ENCODE data around the gene AQP12B.

The AQP12B gene

DNA sequence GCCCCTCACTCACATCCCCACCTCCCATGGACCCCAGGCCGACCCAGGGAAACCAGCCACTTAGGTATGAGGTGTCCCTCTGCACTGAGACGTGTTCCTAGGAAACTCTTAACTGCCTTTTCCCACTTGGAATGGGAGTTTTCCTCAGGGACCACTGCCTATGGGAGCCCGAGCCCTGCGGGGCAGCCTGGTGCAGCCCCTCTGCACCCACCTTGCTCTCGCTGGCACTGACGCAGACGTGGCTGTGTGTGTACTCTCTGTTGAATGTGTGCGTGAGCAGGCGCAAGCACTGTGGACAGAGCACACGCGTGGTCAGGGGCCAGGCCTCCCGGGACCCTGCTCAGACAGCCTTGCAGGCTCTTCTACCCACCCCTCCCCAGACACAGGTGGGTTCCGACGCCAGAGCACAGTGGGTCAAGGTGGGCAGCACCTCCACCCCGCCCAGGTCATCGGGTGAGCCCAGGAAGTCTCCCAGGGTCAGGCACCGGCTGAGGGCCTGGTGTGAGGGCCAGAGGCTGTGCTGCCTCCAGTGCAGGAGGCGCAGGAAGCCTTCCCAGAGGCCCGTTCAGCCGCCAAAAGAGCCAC lies 39.0 kb upstream of the AQP12B start:
- Mint-ChIP-seq H3K4me3 (no peak overlapping the region), H3K27ac (no peak overlapping the region), H3K36me3 (no peaks in the 10 kb centered on the region), H3K4me1 (no peaks in the 10 kb centered on the region), H3K9me3 (no peaks in the 10 kb centered on the region)
- no peak for ATAC-seq
- no peak for DNase-seq (ENCODE audit: low spot score in 2 of 2)

DNA sequence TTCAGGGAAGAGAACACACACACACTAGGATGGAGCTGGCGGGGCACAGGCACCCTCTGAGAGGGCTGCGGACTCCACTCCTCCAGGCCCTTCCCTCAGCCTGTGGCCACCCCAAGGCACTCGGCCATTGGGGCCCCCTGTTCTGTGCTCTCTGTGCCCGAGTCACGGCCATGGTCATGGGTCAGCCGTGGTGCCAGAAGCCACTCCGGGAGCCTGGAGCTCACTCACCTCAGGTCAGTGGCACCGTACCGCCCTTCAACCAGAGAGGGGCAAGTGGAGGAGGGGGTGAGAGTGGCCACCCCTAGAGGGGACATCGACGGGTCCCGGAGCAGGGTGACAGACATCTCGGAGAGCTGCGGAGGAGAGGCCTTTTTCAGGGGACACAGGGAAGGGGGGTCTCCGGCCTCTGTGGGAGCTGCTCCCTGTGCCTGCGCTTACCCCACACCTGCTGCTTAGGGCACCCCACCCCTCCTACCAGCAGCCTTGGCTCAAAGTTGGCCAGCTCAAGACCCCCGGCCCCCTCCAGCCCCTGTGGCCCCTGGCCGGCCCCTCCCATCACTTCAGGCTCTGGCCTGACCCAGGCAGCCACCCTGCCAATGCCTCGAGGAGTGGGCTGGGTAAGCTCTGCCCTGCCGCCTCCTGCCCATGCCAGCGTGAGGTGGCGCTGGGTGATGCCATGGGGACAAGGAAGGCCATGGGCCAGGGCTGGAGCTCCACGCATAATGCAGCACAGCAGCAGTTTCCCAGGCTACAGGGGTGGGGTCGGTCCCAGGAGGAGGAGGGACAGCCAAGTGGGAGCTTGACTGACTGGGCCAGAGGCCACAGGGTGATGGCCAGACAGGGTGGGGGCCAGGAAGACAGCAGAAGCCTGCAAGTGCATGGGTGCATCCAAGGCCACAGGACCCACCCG lies 38.3 kb upstream of the AQP12B start:
- no peak for ATAC-seq

DNA sequence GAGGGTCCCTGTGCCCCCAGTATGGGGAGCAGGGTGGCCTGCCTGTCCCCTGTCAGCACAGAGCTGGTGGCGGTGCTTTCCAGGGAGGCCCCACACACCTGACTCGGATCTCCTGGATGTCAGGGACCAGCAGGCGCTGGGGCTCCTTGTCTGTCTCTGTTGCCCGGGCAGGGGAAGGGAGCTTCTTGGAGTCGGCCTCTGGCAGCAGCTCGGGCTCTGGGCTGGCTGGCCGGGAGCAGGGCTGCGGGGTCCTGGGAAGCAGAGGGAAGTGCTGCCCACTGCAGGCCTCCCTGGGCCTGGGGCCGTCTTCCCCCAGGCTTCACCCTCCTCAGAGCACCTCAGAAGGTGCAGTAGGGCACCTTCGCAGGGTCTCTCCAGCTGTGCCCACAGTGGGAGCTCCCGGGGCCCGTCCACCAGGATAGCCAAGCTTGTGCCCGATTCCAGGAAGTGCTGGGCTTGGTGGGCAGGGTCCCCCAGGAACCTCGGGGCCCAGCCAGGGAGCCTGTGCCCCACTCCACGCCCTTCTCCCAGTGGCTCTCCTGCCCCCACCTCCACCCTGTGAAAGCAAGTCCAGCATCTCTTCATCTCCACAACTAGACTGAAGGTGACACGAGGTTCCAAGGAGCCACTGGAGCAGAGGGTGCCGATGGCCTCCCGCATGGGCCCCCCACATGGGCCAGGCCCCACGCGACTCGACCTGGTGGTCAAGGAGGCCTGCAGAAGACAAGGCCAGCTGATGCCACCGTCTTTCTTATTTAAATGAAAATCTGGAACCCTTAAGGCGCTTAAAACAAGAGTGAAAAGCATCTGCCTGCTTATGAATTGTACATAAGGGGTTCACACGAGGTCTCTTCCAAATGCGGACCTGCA lies 37.2 kb upstream of the AQP12B start:
- no peaks in the 10 kb centered on the region for H3K4me1 Mint-ChIP-seq
- H3K36me3 Mint-ChIP-seq, result no peaks in the 10 kb centered on the region

More for the DNA sequence above, 38.3 kb upstream of the AQP12B start:
- no peaks in the 10 kb centered on the region for H3K4me1 Mint-ChIP-seq
- no peaks in the 10 kb centered on the region for H3K9me3 Mint-ChIP-seq
- DNase-seq (ENCODE audit: low spot score in 2 of 2), result no peak
- H3K27ac Mint-ChIP-seq, result peak overlapping the region; percentile 4
- no peak overlapping the region for H3K4me3 Mint-ChIP-seq
- no peaks in the 10 kb centered on the region for H3K36me3 Mint-ChIP-seq

DNA sequence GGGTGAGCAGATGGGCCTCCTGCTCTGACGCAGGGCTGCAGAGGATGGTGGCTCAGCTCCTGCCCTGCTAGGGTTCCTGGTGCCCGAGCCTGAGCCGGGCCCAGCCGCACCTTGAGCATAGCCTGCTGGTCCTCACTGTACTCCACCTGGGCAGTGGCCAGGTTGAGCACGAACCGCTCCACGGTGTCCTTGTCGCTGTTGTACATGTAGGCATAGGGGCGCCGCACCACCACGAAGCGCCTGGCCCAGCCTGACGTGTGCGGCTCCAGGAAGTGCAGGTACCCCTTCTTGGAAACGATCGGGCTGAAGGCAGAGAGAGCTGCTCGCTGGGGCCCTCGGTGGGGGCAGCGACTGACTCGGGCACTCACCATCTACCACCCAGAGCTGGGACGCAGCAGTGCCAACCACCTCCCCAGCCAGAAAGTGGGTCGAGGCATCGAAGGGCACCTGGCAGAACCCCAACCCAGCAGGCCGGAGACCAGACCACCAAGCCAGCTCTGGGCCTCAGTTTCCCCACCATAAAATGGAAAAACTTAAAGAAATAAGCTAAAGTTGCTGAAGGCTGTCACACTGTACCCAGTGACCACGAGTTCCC lies 36.3 kb upstream of the AQP12B start:
- ATAC-seq (no peak), DNase-seq (ENCODE audit: low spot score in 2 of 2) (no peak)
- H3K4me3 Mint-ChIP-seq, result no peak overlapping the region
- no peaks in the 10 kb centered on the region for H3K36me3 Mint-ChIP-seq
- no peak overlapping the region for H3K27ac Mint-ChIP-seq
- no peaks in the 10 kb centered on the region for H3K4me1 Mint-ChIP-seq
- H3K9me3 Mint-ChIP-seq, result no peaks in the 10 kb centered on the region

More for the DNA sequence above, 37.2 kb upstream of the AQP12B start:
- Mint-ChIP-seq H3K27ac (peak overlapping the region; percentile 4), H3K9me3 (no peaks in the 10 kb centered on the region), H3K4me3 (no peak overlapping the region)
- ATAC-seq (no peak), DNase-seq (ENCODE audit: low spot score in 2 of 2) (no peak)

DNA sequence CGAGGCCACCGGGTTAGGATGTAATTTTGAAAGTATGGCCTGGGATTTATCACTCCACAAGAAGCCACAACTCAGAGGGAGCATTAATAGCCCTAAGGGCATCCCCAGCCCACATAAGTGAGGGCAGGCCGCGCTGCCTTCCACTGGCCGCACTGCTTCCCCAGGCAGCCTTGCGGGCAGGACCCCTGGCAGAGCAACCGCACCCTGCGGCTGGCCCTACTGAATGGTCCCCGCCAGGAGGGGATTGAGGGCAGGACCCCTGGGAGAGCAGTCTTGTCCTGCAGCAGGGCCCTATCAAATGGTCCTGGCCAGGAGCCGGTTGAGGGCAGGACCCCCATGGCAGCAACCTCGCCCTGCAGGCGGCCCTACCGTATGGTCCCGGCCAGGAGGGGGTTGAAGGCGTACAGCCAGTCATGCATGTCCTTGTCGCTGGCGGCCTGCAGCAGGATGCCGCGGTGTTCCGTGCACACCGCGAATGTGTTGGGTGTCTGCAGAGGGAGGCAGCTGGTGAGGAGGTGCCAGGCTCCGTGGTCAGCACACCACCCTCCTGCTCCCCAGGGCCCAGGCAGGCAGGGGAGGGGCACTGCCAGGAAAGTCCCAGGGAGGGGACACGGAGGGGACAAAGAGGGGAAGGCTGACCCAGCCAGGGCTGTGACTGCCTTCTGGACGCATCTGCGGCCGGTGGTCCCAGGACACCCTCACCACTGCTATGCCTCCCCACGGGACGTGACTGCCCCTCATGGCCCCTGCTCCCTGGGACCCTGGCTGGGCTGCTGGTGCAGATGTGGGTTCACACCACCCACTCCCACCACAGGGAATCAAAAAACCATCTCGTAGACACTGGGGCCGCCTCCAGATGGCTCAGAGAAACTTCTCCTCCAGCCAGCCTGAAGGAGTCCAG lies 35.2 kb upstream of the AQP12B start:
- ATAC-seq (no peak), DNase-seq (ENCODE audit: low spot score in 2 of 2) (no peak)
- H3K27ac Mint-ChIP-seq, result no peak overlapping the region
- H3K4me1 Mint-ChIP-seq, result no peaks in the 10 kb centered on the region
- no peaks in the 10 kb centered on the region for H3K9me3 Mint-ChIP-seq
- no peak overlapping the region for H3K4me3 Mint-ChIP-seq
- H3K36me3 Mint-ChIP-seq, result no peaks in the 10 kb centered on the region

DNA sequence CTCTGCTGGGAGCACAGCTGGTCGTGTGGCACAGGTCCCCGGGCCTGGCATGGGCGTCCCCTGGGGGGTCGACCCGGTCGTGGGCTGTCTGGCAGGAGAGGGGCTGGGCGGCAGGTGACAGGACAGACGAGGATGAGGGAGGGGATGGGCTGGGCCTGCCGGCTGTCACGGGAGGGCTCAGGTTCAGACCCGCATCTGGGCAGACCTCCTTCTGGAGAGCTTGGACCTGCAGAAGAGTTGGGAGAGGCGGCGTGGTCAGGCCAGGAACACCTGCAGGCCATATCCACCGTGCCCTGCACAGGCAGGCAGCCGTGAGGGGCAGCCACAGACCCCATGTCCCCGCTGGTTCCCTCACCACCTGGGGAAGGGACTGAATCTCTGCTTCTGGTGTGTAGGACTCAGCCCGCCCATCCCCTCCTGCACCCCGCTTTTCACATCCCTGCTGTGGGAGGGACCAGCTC lies 34.5 kb upstream of the AQP12B start:
- Mint-ChIP-seq H3K27ac (no peak overlapping the region), H3K4me1 (no peaks in the 10 kb centered on the region), H3K9me3 (no peaks in the 10 kb centered on the region), H3K4me3 (no peak overlapping the region), H3K36me3 (no peaks in the 10 kb centered on the region)
- DNase-seq (ENCODE audit: low spot score in 2 of 2) (no peak), ATAC-seq (no peak)

DNA sequence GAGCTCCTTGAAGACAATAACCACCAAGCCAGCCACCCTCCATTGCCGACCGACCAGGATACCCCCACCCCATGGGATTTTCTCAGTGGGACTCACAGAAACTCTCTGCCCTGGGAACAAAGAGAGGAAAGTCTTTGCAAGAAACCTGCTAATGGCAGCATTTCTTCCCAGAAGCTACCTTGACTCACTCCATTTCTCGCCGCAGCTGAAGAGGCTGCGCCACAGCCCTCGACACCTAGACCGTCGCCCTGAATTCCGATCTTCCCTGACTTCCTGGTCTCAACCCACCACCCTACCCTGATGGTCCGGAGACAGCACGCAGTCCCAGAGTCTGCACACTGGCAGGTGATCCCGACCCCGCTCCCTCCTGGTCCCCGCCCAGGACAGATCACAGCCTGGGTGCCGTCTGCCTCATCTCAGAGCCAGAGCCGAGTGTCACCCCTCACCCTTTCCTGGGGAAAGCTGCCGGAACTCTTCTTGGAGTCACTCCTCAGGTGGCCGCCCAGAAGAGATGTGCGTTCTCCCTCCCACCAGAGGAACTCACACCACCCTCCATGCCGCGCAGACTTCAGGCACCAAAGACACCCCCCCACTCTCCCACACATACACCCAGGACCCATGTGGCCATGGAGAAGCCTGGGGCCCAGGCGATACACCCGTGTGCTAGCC lies 33.6 kb upstream of the AQP12B start:
- Mint-ChIP-seq H3K36me3 (no peaks in the 10 kb centered on the region), H3K4me3 (no peak overlapping the region), H3K27ac (no peak overlapping the region), H3K4me1 (no peaks in the 10 kb centered on the region), H3K9me3 (no peaks in the 10 kb centered on the region)
- no peak for DNase-seq (ENCODE audit: low spot score in 2 of 2)
- ATAC-seq, result no peak

DNA sequence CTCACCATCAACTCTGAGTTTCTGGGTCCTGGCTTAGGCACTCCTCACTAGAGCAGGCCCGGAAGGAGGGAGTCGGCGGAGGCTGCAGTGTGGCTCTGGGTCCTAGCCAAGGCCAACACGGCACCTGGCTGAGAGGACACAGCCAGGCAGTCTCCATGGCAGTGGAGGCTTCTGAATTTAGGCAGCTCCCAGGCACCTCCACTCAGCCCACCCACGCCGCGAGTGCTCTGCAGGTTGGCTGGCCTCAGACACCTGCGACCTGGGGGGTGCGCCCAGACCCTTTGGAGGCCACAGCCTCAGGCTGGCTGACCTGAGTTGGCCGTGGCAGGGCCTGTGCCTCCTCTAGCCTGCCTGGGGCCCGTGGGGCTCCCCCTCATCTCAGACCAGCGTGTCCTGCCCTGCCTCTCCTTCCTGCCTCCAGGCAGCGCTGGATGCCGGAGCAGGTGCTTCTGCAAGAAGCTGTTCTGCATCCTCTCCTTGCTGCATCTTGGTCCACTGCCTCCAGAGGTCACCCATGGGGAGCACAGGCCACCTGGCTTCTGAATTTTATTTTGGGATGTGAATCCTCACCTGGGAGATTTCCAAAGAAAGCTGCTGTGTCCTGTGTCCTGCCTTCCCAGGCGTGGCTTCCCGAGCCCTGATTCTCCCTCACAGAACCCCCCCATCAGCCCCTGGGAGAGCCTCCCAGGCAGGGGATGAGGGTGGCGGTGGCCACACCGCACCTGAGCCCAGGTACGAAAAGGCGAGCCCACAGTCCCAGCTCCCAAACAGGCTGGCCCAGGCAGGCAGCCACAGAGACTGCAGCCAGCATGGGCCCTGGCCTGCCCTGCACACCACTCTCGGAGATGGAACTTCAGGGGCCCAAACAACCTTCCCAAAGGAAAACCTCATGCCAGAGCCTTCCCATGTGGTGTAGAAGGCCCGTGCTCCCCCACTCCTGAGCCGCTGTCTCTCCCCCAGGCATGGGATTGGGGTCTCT lies 32.4 kb upstream of the AQP12B start:
- ATAC-seq, result no peak
- no peak for DNase-seq (ENCODE audit: low spot score in 2 of 2)
- H3K27ac Mint-ChIP-seq, result no peak overlapping the region
- H3K36me3 Mint-ChIP-seq, result no peaks in the 10 kb centered on the region
- no peaks in the 10 kb centered on the region for H3K9me3 Mint-ChIP-seq
- H3K4me3 Mint-ChIP-seq, result no peak overlapping the region
- no peaks in the 10 kb centered on the region for H3K4me1 Mint-ChIP-seq

DNA sequence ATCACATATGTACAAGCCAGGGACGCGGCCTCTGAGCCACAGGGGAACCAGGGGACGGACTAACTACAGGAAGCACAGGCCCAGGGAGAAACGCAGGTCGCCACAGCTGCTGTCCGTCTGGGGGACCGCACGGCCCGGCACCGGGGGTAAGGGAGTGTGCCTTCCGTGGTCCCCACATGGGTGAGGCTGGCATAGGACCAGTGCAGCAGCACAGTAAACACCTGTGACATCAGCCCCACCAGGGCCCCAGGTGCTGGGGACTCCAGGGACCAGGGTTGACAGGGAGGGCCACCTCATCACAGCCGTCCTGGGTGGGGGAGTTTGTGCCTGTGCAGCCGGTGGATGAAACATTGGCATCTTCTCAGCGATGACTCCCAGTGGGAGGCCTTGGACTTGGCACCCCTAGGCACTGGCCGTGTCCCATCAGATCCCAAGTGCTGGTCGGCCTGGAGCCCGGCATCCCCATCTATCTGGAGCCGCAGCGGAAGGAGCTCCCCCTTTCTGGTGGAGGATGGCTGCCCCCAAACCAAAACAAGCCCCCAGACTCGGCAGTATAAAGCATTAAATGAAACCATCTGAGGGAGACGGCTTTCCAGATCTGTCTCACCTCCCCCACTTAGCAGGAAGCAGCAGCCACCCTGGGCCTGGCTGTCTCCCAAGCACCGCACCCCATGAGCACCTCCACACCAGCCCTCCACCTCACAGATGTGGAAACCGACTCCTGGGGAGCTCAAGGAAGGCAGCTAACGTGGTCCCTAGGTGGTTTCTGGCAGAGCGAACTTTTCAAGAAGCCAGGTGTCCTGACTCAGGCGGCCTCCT lies 31.5 kb upstream of the AQP12B start:
- DNase-seq (ENCODE audit: low spot score in 2 of 2) (no peak), ATAC-seq (no peak)
- Mint-ChIP-seq H3K4me3 (no peak overlapping the region), H3K36me3 (no peaks in the 10 kb centered on the region), H3K27ac (no peak overlapping the region), H3K9me3 (no peaks in the 10 kb centered on the region), H3K4me1 (no peaks in the 10 kb centered on the region)

DNA sequence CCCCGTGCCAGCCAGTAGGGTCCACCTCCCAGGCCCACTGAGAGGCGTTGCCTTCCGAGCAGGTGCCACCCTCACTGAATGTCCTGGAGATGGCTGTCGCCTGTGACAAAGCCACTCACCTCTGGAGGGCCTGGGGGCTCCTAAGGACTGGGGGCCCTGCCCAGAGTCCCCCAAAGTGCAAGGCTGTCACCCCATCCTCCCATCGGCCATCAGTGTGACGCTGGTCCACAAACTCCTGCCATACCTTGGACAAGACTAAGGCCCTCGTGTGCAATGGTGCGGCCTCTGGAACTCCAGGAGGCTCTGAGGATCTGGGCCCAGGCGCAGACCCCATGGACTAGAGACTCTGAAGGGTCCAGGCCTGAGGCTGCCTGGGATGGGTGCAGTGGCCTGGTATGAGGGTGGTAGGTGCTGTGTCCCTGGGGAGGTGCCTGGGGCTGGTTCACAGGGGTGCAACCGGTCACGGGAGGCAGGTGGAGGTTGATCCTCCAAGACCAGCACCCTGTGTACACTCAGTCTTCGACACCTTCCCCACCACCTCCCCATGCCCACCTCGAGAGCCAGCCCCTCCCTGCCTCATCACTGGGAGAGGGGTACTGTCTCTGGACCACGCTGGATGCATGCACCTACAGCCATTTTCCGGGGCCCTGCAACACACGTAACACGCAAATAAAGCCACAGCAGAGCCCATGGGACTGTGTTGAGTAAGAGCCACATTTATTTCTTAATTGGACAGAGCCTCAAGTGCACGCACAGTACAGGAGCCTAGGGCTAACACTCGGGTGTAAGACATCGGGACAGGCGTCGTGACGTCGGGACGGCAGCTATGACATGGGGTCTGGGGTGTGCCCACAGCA lies 30.6 kb upstream of the AQP12B start:
- no peak for ATAC-seq
- Mint-ChIP-seq H3K36me3 (no peaks in the 10 kb centered on the region), H3K27ac (no peak overlapping the region), H3K4me1 (no peaks in the 10 kb centered on the region), H3K9me3 (no peaks in the 10 kb centered on the region), H3K4me3 (no peak overlapping the region)
- no peak for DNase-seq (ENCODE audit: low spot score in 2 of 2)

DNA sequence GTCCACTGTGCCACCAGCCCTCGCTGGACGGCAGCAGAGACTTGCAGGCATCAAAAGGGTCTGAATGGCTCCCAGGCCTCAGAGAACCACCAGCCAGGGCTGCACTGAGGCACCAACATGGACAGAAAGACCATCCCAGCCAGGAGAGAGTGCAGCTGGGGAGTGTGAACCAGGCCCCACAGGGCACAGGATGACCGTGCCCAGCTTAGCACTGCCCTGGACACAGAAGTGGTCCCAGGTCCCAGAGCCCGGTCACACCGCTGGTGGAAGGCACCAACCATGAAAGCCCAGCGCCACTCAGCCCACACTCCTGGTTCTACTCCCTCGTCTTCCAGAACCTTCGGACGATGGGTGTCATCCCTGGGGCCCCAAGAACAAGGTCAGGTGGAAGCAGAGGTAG lies 29.4 kb upstream of the AQP12B start:
- Mint-ChIP-seq H3K27ac (no peak overlapping the region), H3K9me3 (no peaks in the 10 kb centered on the region), H3K4me1 (no peaks in the 10 kb centered on the region), H3K4me3 (no peak overlapping the region), H3K36me3 (no peaks in the 10 kb centered on the region)
- no peak for DNase-seq (ENCODE audit: low spot score in 2 of 2)
- no peak for ATAC-seq

DNA sequence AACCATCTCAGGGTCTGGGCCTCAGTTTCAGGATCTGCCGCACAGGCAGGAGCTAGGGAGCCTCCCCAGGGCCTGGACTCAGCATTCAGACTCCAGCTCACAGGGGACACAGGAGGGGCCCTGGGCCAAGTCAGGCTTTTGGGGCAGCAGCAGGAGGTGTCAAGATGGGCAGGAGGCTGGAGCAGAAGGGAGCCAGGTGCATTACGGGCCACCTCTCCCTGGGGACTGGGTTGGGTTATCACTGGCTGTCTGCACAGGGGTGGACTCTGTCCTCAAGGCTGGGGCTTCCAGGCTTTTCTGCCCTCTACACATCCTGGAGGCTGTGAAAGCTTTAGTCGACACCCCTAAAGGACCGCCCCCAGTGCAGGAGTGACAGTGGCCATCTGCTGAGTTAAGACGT lies 29.0 kb upstream of the AQP12B start:
- no peak overlapping the region for H3K27ac Mint-ChIP-seq
- H3K9me3 Mint-ChIP-seq, result no peaks in the 10 kb centered on the region
- no peak overlapping the region for H3K4me3 Mint-ChIP-seq
- no peak for DNase-seq (ENCODE audit: low spot score in 2 of 2)
- H3K36me3 Mint-ChIP-seq, result no peaks in the 10 kb centered on the region
- H3K4me1 Mint-ChIP-seq, result no peaks in the 10 kb centered on the region
- no peak for ATAC-seq

Data from stimulated activated effector memory CD8-positive, alpha-beta T cell treated with anti-CD3 and anti-CD28 coated beads, Interleukin-12 subunit alpha, Interleukin-12 subunit beta, amount 100 ng/mL, for 72 hours (primary cell).